ENCODE data around the gene RBFOX1.

RBFOX1 gene

GRCh38 chr16:7335991-7336634 is 3.5 kb downstream of the RBFOX1 start:
- no peak for FAIRE-seq

GRCh38 chr16:7336742-7337141 is 4.1 kb downstream of the RBFOX1 start:
- no peak for FAIRE-seq

GRCh38 chr16:7338826-7339225 is 6.2 kb downstream of the RBFOX1 start:
- FAIRE-seq, result no peak

- no peak for FAIRE-seq
These were observed 7.1 kb downstream of the RBFOX1 start for GRCh38 chr16:7339700-7340099.

GRCh38 chr16:7340938-7341337 is 8.3 kb downstream of the RBFOX1 start:
- FAIRE-seq, result no peak

GRCh38 chr16:7342598-7342997 is 10.0 kb downstream of the RBFOX1 start:
- FAIRE-seq, result no peak

- no peak for FAIRE-seq
These were observed 10.6 kb downstream of the RBFOX1 start for GRCh38 chr16:7343243-7343642.

- FAIRE-seq, result no peak
These were observed 12.5 kb downstream of the RBFOX1 start for GRCh38 chr16:7344830-7345780.

- FAIRE-seq, result no peak
These were observed 18.2 kb downstream of the RBFOX1 start for GRCh38 chr16:7350806-7351205.

- no peak for FAIRE-seq
These were observed 19.2 kb downstream of the RBFOX1 start for GRCh38 chr16:7351610-7352510.

GRCh38 chr16:7355758-7356157 is 23.1 kb downstream of the RBFOX1 start:
- FAIRE-seq, result no peak

GRCh38 chr16:7361416-7362129 is 28.9 kb downstream of the RBFOX1 start:
- no peak for FAIRE-seq

- FAIRE-seq, result no peak
These were observed 29.6 kb downstream of the RBFOX1 start for GRCh38 chr16:7362231-7362630.

- FAIRE-seq, result no peak
These were observed 31.1 kb downstream of the RBFOX1 start for GRCh38 chr16:7363422-7364417.

GRCh38 chr16:7366041-7366440 is 33.4 kb downstream of the RBFOX1 start:
- no peak for FAIRE-seq

GRCh38 chr16:7366993-7367880 is 34.6 kb downstream of the RBFOX1 start:
- no peak for FAIRE-seq

GRCh38 chr16:7369204-7369603 is 36.6 kb downstream of the RBFOX1 start:
- no peak for FAIRE-seq

GRCh38 chr16:7372095-7372494 is 39.5 kb downstream of the RBFOX1 start:
- no peak for FAIRE-seq

- FAIRE-seq, result no peak
These were observed 41.1 kb downstream of the RBFOX1 start for GRCh38 chr16:7373776-7374175.

- FAIRE-seq, result no peak
These were observed 42.0 kb downstream of the RBFOX1 start for GRCh38 chr16:7374614-7375174.

Measured in islet of Langerhans (tissue), 1 donor.